ENCODE data around the gene MPPED2.
A peak's percentile ranks its signal among the peaks of the same experiment; 100 is the strongest.

Gene MPPED2

GRCh38 chr11:30568931-30569330, 17.2 kb downstream of the MPPED2 start:
- Mint-ChIP-seq H3K4me3 (no peak overlapping the region), H3K4me1 (peaks cover 61% of the 10 kb centered on the region), H3K27ac (peak overlapping the region; percentile 1), H3K9me3 (peaks cover 2% of the 10 kb centered on the region), H3K27me3 (ENCODE audit: low read depth, poor library complexity) (peaks cover 24% of the 10 kb centered on the region), H3K36me3 (ENCODE audit: low read depth) (peaks cover 3% of the 10 kb centered on the region)
- DNase-seq: peak; percentile 61
- TF ChIP-seq CTCF (IDR thresholded peaks at IDR 0.05): no peak

- Mint-ChIP-seq H3K36me3 (ENCODE audit: low read depth) (peaks cover 13% of the 10 kb centered on the region), H3K9me3 (peaks cover 12% of the 10 kb centered on the region), H3K4me1 (peaks cover 64% of the 10 kb centered on the region), H3K4me3 (peak overlapping the region; percentile 24), H3K27me3 (ENCODE audit: low read depth, poor library complexity) (peaks cover 22% of the 10 kb centered on the region), H3K27ac (peak overlapping the region; percentile 32)
- DNase-seq: no peak
- no peak for TF ChIP-seq CTCF (IDR thresholded peaks at IDR 0.05)
Observed at GRCh38 chr11:30567644-30568043, 18.5 kb downstream of the MPPED2 start.

GRCh38 chr11:30567120-30567519, 19.0 kb downstream of the MPPED2 start:
- DNase-seq: no peak
- Mint-ChIP-seq H3K27me3 (ENCODE audit: low read depth, poor library complexity) (peaks cover 18% of the 10 kb centered on the region), H3K4me3 (peak overlapping the region; percentile 24), H3K9me3 (peaks cover 12% of the 10 kb centered on the region), H3K36me3 (ENCODE audit: low read depth) (peaks cover 13% of the 10 kb centered on the region), H3K4me1 (peaks cover 64% of the 10 kb centered on the region), H3K27ac (peak overlapping the region; percentile 32)
- TF ChIP-seq CTCF (IDR thresholded peaks at IDR 0.05): no peak

- H3K27ac Mint-ChIP-seq: peak overlapping the region; percentile 64
- peaks cover 64% of the 10 kb centered on the region for H3K4me1 Mint-ChIP-seq
- no peak for TF ChIP-seq CTCF (IDR thresholded peaks at IDR 0.05)
- H3K9me3 Mint-ChIP-seq: peaks cover 12% of the 10 kb centered on the region
- no peak overlapping the region for H3K4me3 Mint-ChIP-seq
- H3K27me3 Mint-ChIP-seq (ENCODE audit: low read depth, poor library complexity): peaks cover 12% of the 10 kb centered on the region
- DNase-seq: no peak
- H3K36me3 Mint-ChIP-seq (ENCODE audit: low read depth): peaks cover 13% of the 10 kb centered on the region
Observed at GRCh38 chr11:30566482-30566881, 19.7 kb downstream of the MPPED2 start.

- H3K4me1 Mint-ChIP-seq: peaks cover 69% of the 10 kb centered on the region
- H3K9me3 Mint-ChIP-seq: peaks cover 12% of the 10 kb centered on the region
- H3K27me3 Mint-ChIP-seq (ENCODE audit: low read depth, poor library complexity): no peaks in the 10 kb centered on the region
- H3K4me3 Mint-ChIP-seq: peak overlapping the region; percentile 10
- no peak overlapping the region for H3K27ac Mint-ChIP-seq
- H3K36me3 Mint-ChIP-seq (ENCODE audit: low read depth): peaks cover 13% of the 10 kb centered on the region
- TF ChIP-seq CTCF (IDR thresholded peaks at IDR 0.05): no peak
- DNase-seq: no peak
Observed at GRCh38 chr11:30565027-30565426, 21.1 kb downstream of the MPPED2 start.

GRCh38 chr11:30561691-30562415, 24.3 kb downstream of the MPPED2 start:
- H3K36me3 Mint-ChIP-seq (ENCODE audit: low read depth): peaks cover 13% of the 10 kb centered on the region
- no peak overlapping the region for H3K4me3 Mint-ChIP-seq
- H3K27me3 Mint-ChIP-seq (ENCODE audit: low read depth, poor library complexity): no peaks in the 10 kb centered on the region
- peaks cover 45% of the 10 kb centered on the region for H3K4me1 Mint-ChIP-seq
- no peak for TF ChIP-seq CTCF (IDR thresholded peaks at IDR 0.05)
- no peak overlapping the region for H3K27ac Mint-ChIP-seq
- DNase-seq: no peak
- peaks cover 12% of the 10 kb centered on the region for H3K9me3 Mint-ChIP-seq
